ENCODE results near the gene TELO2. TPM values are rescaled to one million over a fixed set of nuclear protein-coding genes. Genes with fewer than 3 reads are reported as not detected.
"Not testable (repeated sequence)": the region's sequence is repeated elsewhere in the genome, so short reads cannot be mapped to it uniquely, and the experiment has no call there.

The TELO2 gene
- polyA plus RNA-seq, 3 donors = 7.3 to 58.1 (median 11.4) TPM

DNA sequence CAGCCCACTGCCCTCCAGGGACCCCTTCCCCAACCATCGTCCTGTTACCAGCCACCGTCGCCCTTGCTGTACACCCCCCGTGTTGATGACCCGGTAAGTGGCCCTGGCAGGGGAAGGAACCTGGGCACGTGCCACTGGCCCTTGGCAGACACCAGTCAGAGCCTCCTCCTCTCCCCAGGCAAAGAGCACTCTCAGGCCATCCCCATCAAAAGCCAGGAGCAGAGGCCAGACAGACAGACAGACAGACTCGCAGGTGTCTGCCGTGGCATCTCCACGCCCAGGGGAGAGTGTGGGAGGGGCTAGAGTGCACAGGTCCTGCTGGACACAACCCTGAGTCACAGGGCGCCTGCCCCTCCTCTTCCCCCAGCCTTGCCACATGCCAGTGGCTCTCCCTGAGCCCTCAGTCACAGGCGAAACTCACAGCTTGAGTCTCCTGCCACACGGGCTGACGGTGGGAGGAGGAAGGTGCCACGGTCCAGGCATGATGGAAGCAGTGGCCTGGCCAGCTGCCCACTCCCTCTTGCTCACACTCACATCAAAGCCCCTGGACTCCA lies 26.1 kb upstream of the TELO2 start:
- peak overlapping the region in 1 of 2 donors; percentile 70 for H3K27ac ChIP-seq (ENCODE audit: low read depth in 1 of 2, low read length in 2 of 2)
- no peak overlapping the region for H3K4me3 Mint-ChIP-seq

DNA sequence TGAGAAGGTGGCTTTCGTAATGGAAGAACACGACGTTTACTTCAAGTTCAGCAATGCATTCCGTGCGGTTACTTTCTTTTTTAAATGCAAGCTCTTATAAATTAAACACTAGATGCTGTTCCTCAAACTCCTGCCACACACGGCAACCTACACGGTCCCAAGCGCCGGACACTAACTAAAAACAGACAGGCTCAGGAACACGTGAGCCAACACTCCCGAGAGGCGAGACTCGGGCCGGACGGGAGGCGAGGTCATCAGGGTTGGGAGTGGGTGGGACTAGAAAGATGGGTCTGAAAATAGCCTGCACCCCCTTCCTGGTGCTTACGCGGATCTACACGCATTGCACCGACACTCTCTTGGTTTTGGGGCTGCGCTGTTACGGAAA lies 24.7 kb upstream of the TELO2 start:
- 85% methylated on average over 8 of the region's 22 CpGs for WGBS (ENCODE audit: insufficient coverage)
- TF ChIP-seq, protein P1, sequence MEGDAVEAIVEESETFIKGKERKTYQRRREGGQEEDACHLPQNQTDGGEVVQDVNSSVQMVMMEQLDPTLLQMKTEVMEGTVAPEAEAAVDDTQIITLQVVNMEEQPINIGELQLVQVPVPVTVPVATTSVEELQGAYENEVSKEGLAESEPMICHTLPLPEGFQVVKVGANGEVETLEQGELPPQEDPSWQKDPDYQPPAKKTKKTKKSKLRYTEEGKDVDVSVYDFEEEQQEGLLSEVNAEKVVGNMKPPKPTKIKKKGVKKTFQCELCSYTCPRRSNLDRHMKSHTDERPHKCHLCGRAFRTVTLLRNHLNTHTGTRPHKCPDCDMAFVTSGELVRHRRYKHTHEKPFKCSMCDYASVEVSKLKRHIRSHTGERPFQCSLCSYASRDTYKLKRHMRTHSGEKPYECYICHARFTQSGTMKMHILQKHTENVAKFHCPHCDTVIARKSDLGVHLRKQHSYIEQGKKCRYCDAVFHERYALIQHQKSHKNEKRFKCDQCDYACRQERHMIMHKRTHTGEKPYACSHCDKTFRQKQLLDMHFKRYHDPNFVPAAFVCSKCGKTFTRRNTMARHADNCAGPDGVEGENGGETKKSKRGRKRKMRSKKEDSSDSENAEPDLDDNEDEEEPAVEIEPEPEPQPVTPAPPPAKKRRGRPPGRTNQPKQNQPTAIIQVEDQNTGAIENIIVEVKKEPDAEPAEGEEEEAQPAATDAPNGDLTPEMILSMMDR (IDR thresholded peaks at IDR 0.05) = no peak
- no peak for DNase-seq
- H2AFZ ChIP-seq (ENCODE audit: insufficient read depth, low read depth, low read length, poor library complexity, severe bottlenecking) = no peak overlapping the region
- intact Hi-C loops (cut with micrococcal nuclease) = no loop called here
- peaks cover 0 to 5% (median 0%) of the 10 kb centered on the region in 7 donors for H3K9me3 Mint-ChIP-seq
- H3K36me3 Mint-ChIP-seq = peaks cover 14 to 45% of the 10 kb centered on the region in 2 donors
- H3K4me1 ChIP-seq (ENCODE audit: control insufficient read depth in 1 of 2, insufficient read depth in 2 of 2, low read length in 2 of 2) = peaks cover 43 to 61% of the 10 kb centered on the region in 2 donors
- H3K27ac ChIP-seq (ENCODE audit: low read depth in 1 of 2, low read length in 2 of 2) = peak overlapping the region in 1 of 2 donors; percentile 70
- H3K4me3 Mint-ChIP-seq = no peak overlapping the region
- peaks cover 54% of the 10 kb centered on the region for H3K4me1 Mint-ChIP-seq
- no peak overlapping the region for H3K4me3 ChIP-seq (replicated peaks in 1 of 3; ENCODE audit: low read depth in 2 of 3, low read length in 3 of 3)
- H3K27me3 Mint-ChIP-seq (ENCODE audit: low read depth in 3 of 3) = peaks cover 0 to 8% (median 0%) of the 10 kb centered on the region in 3 donors
- H3K79me2 ChIP-seq (ENCODE audit: insufficient read depth, low read length) = peaks cover 97% of the 10 kb centered on the region
- H3K36me3 ChIP-seq (replicated peaks in 1 of 2; ENCODE audit: control insufficient read depth in 1 of 2, insufficient read depth in 2 of 2, low read length in 2 of 2) = peaks cover 19 to 32% of the 10 kb centered on the region in 2 donors
- H4K20me1 ChIP-seq (ENCODE audit: insufficient read depth, low read length) = peaks cover 56% of the 10 kb centered on the region
- no peak overlapping the region for H3K9ac ChIP-seq (ENCODE audit: insufficient read depth, low read length, poor library complexity, severe bottlenecking)
- H3K4me2 ChIP-seq (replicated peaks; ENCODE audit: extremely low read depth, low read length, poor library complexity, severe bottlenecking) = no peak overlapping the region
- H3K27me3 ChIP-seq (ENCODE audit: control insufficient read depth in 2 of 2, insufficient read depth in 2 of 2, low read length in 2 of 2) = no peaks in the 10 kb centered on the region
- H3K9me3 ChIP-seq (replicated peaks in 1 of 2; ENCODE audit: control insufficient read depth in 1 of 2, insufficient read depth in 1 of 2, low read length in 2 of 2) = no peaks in the 10 kb centered on the region
- peak overlapping the region in 5 of 7 donors; percentile 19 to 95 (median 84) for H3K27ac Mint-ChIP-seq

More for the DNA sequence above, 26.1 kb upstream of the TELO2 start:
- H3K27me3 ChIP-seq (ENCODE audit: control insufficient read depth in 2 of 2, insufficient read depth in 2 of 2, low read length in 2 of 2) = no peaks in the 10 kb centered on the region
- peaks cover 70% of the 10 kb centered on the region for H4K20me1 ChIP-seq (ENCODE audit: insufficient read depth, low read length)
- no peak overlapping the region for H3K4me3 ChIP-seq (replicated peaks in 1 of 3; ENCODE audit: low read depth in 2 of 3, low read length in 3 of 3)
- H3K4me1 Mint-ChIP-seq = peaks cover 43% of the 10 kb centered on the region
- WGBS (ENCODE audit: insufficient coverage) = 79% methylated on average over 7 of the region's 14 CpGs
- peak; percentile 23 to 48 (median 33) for DNase-seq
- TF ChIP-seq, protein P1 (IDR thresholded peaks at IDR 0.05) = no peak
- intact Hi-C loops (cut with micrococcal nuclease) = no loop called here
- peaks cover 20 to 49% of the 10 kb centered on the region in 2 donors for H3K36me3 Mint-ChIP-seq
- H3K4me2 ChIP-seq (replicated peaks; ENCODE audit: extremely low read depth, low read length, poor library complexity, severe bottlenecking) = no peak overlapping the region
- no peak overlapping the region for H2AFZ ChIP-seq (ENCODE audit: insufficient read depth, low read depth, low read length, poor library complexity, severe bottlenecking)
- peak overlapping the region; percentile 55 to 91 (median 74) for H3K27ac Mint-ChIP-seq
- H3K4me1 ChIP-seq (ENCODE audit: control insufficient read depth in 1 of 2, insufficient read depth in 2 of 2, low read length in 2 of 2) = peaks cover 30 to 47% of the 10 kb centered on the region in 2 donors
- peaks cover 0 to 10% (median 0%) of the 10 kb centered on the region in 3 donors for H3K27me3 Mint-ChIP-seq (ENCODE audit: low read depth in 3 of 3)
- H3K9ac ChIP-seq (ENCODE audit: insufficient read depth, low read length, poor library complexity, severe bottlenecking) = peak overlapping the region; percentile 21
- peaks cover 94% of the 10 kb centered on the region for H3K79me2 ChIP-seq (ENCODE audit: insufficient read depth, low read length)
- no peaks in the 10 kb centered on the region for H3K9me3 ChIP-seq (replicated peaks in 1 of 2; ENCODE audit: control insufficient read depth in 1 of 2, insufficient read depth in 1 of 2, low read length in 2 of 2)
- peaks cover 27 to 46% of the 10 kb centered on the region in 2 donors for H3K36me3 ChIP-seq (replicated peaks in 1 of 2; ENCODE audit: control insufficient read depth in 1 of 2, insufficient read depth in 2 of 2, low read length in 2 of 2)
- H3K9me3 Mint-ChIP-seq = peaks cover 0 to 5% (median 0%) of the 10 kb centered on the region in 7 donors

DNA sequence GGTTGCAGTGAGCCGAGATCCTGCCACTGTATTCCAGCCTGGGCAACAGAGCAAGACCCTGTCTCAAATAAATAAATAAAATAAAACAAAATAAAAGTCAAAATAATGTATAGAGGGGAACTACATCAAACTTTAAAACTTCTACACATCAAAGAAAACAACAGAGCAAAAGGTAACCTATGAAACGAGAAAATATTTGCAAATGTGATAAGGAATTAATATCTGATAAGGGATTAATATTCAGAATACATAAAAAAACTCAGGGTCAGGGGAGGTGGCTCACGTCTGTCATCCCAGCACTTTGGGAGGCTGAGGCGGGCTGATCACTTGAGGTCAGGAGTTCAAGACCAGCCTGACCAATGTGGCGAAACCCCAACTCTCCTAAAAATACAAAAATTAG lies 24.0 kb upstream of the TELO2 start:
- H3K27me3 ChIP-seq (ENCODE audit: control insufficient read depth in 2 of 2, insufficient read depth in 2 of 2, low read length in 2 of 2); DNase-seq; H3K9me3 Mint-ChIP-seq; H3K27me3 Mint-ChIP-seq (ENCODE audit: low read depth in 3 of 3); intact Hi-C loops (cut with micrococcal nuclease); H3K9me3 ChIP-seq (replicated peaks in 1 of 2; ENCODE audit: control insufficient read depth in 1 of 2, insufficient read depth in 1 of 2, low read length in 2 of 2); H2AFZ ChIP-seq (ENCODE audit: insufficient read depth, low read depth, low read length, poor library complexity, severe bottlenecking): not testable (repeated sequence)
- peaks cover 60% of the 10 kb centered on the region for H3K4me1 Mint-ChIP-seq
- H3K4me3 ChIP-seq (replicated peaks in 1 of 3; ENCODE audit: low read depth in 2 of 3, low read length in 3 of 3) = peak overlapping the region in 2 of 3 experiments; percentile 41 to 81
- H3K4me3 Mint-ChIP-seq = peak overlapping the region; percentile 88 to 99
- no CpG with 5 or more reads among the region's 5 CpGs for WGBS (ENCODE audit: insufficient coverage)
- H3K36me3 ChIP-seq (replicated peaks in 1 of 2; ENCODE audit: control insufficient read depth in 1 of 2, insufficient read depth in 2 of 2, low read length in 2 of 2) = peaks cover 18 to 25% of the 10 kb centered on the region in 2 donors
- peaks cover 97% of the 10 kb centered on the region for H3K79me2 ChIP-seq (ENCODE audit: insufficient read depth, low read length)
- H3K27ac Mint-ChIP-seq = peak overlapping the region; percentile 95 to 99 (median 98)
- H3K4me1 ChIP-seq (ENCODE audit: control insufficient read depth in 1 of 2, insufficient read depth in 2 of 2, low read length in 2 of 2) = peaks cover 51 to 68% of the 10 kb centered on the region in 2 donors
- H3K27ac ChIP-seq (ENCODE audit: low read depth in 1 of 2, low read length in 2 of 2) = peak overlapping the region; percentile 99
- H3K9ac ChIP-seq (ENCODE audit: insufficient read depth, low read length, poor library complexity, severe bottlenecking) = peak overlapping the region; percentile 82
- H3K4me2 ChIP-seq (replicated peaks; ENCODE audit: extremely low read depth, low read length, poor library complexity, severe bottlenecking) = peak overlapping the region; percentile 78
- H3K36me3 Mint-ChIP-seq = peaks cover 10 to 38% of the 10 kb centered on the region in 2 donors
- peaks cover 49% of the 10 kb centered on the region for H4K20me1 ChIP-seq (ENCODE audit: insufficient read depth, low read length)

Data from CD14-positive monocyte (primary cell).